Astrocyte of the cerebellum (primary cell): ENCODE data around the gene SERTM2.

ENCODE experiments used
- DNase-seq: peaks from one replicate; pipeline ENCODE4 v3.0.0-alpha.2; 2011; ENCODE audit warnings: low read depth
- H3K4me3 ChIP-seq: 2 replicates; pipeline ENCODE4 v1.5.1; 2011; ENCODE audit warnings: mild to moderate bottlenecking, low read depth, low read length, moderate library complexity
- CTCF ChIP-seq: IDR thresholded peaks from 2 replicates; pipeline ENCODE4 v1.5.1; 2012; ENCODE audit warnings: low read length, low read depth, moderate library complexity, mild to moderate bottlenecking; ENCODE audit errors: missing control alignments
- in situ Hi-C: cut with HindIII; loops from 2 replicates; pipeline ENCODE4 v1.10.0; 2017; ENCODE audit warnings: low sequenced_read_pairs

The SERTM2 gene

GRCh38 chrX:111505783-111506182, 5.7 kb upstream of the SERTM2 start:
- in situ Hi-C loops = no loop called here
- TF ChIP-seq CTCF = no peak
- no peak for DNase-seq
- no peak overlapping the region for H3K4me3 ChIP-seq

DNA sequence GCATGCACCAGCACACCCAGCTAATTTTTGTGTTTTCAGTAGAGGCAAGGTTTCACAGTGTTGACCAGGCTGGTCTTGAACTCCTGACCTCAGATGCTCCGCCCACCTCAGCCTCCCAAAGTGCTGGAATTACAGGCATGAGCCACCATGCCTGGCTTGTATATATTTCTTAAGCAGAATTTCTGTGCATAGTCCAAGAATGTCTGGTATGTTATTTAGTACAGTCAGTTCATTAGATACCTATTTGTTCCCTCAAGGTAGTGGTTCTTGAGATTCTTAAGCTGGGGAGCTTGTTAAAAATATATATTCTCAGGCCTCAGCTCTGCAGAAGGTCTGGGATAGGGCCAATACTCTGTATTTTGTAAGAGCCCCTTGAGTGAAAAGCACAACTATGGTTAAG, 4.6 kb upstream of the SERTM2 start:
- DNase-seq = no peak
- H3K4me3 ChIP-seq = no peak overlapping the region
- TF ChIP-seq CTCF = no peak
- in situ Hi-C loops = no loop called here

GRCh38 chrX:111507933-111508332, 3.5 kb upstream of the SERTM2 start:
- in situ Hi-C loops = no loop called here
- DNase-seq = no peak
- H3K4me3 ChIP-seq = no peak overlapping the region
- TF ChIP-seq CTCF = no peak

GRCh38 chrX:111515298-111515697, 3.9 kb downstream of the SERTM2 start:
- in situ Hi-C loops = no loop called here
- no peak for TF ChIP-seq CTCF
- no peak for DNase-seq
- H3K4me3 ChIP-seq = no peak overlapping the region

GRCh38 chrX:111518667-111519066, 7.2 kb downstream of the SERTM2 start:
- in situ Hi-C loops = no loop called here
- DNase-seq = no peak
- H3K4me3 ChIP-seq = no peak overlapping the region
- no peak for TF ChIP-seq CTCF

- TF ChIP-seq CTCF = no peak
- DNase-seq = peak; percentile 84
- H3K4me3 ChIP-seq = no peak overlapping the region
- in situ Hi-C loops = no loop called here
Measured at GRCh38 chrX:111519215-111519614, 7.8 kb downstream of the SERTM2 start.

GRCh38 chrX:111520506-111520905, 9.1 kb downstream of the SERTM2 start:
- no peak for TF ChIP-seq CTCF
- DNase-seq = no peak
- in situ Hi-C loops = no loop called here
- H3K4me3 ChIP-seq = no peak overlapping the region
